A673 (cell line): ENCODE data around the gene ERVK3-1. TPM values are rescaled to one million over a fixed set of nuclear protein-coding genes. Genes with fewer than 3 reads are reported as not detected.

Source experiments
- BruUV-seq: library from RNA; stranded (reverse); fragments of 400-500 nt; replicated peaks from 2 replicates; lab custom pipeline; 2021; lab: Mats Ljungman, UMichigan
- CTCF ChIA-PET: fragments of 300-600 bp; sonication (Branson Sonifier 250); formaldehyde crosslinking; loops from one replicate; lab custom pipeline; 2022; ENCODE audit warnings: antibody characterized with exemption; lab: Charles Lee
- POLR2A ChIA-PET: fragments of 300-600 bp; sonication (Branson Sonifier 250); formaldehyde crosslinking; loops from one replicate; lab custom pipeline; 2022; ENCODE audit warnings: antibody characterized with exemption; ENCODE audit not compliant: low non-redundant PET; lab: Charles Lee
- DNase-seq: peaks from one replicate; pipeline ENCODE4 v3.0.0-alpha.2; 2015; ENCODE audit warnings: low spot score
- H3K27ac ChIP-seq: fragments of 200-600 bp; sonication (generic); 2 replicates; pipeline ENCODE4 v1.5.1; 2016; ENCODE audit warnings: mixed run types, low read depth, mild to moderate bottlenecking, mixed read lengths, antibody characterized with exemption, low read length; ENCODE audit not compliant: poor library complexity, severe bottlenecking
- H3K27me3 ChIP-seq: fragments of 200-600 bp; sonication (generic); replicated peaks from 2 replicates; pipeline ENCODE4 v1.6.1; 2017; ENCODE audit warnings: mixed run types, low read depth, mild to moderate bottlenecking, mixed read lengths, antibody characterized with exemption, low read length; ENCODE audit not compliant: insufficient read depth, poor library complexity
- H3K36me3 ChIP-seq: fragments of 200-600 bp; sonication (generic); 2 replicates; pipeline ENCODE4 v1.6.1; 2016; ENCODE audit warnings: mixed run types, mild to moderate bottlenecking, mixed read lengths, antibody characterized with exemption, low read length; ENCODE audit not compliant: insufficient read depth, poor library complexity, severe bottlenecking
- H3K4me1 ChIP-seq: fragments of 200-600 bp; sonication (generic); 2 replicates; pipeline ENCODE4 v1.6.1; 2017; ENCODE audit warnings: mixed run types, mild to moderate bottlenecking, mixed read lengths, antibody characterized with exemption, low read length; ENCODE audit not compliant: insufficient read depth, poor library complexity, severe bottlenecking
- H3K4me3 ChIP-seq: fragments of 200-600 bp; sonication (generic); 2 replicates; pipeline ENCODE4 v1.5.1; 2016; ENCODE audit warnings: low read depth, mixed run types, mild to moderate bottlenecking, mixed read lengths, low read length; ENCODE audit not compliant: poor library complexity, severe bottlenecking
- H3K9me3 ChIP-seq: fragments of 200-600 bp; sonication (generic); 2 replicates; pipeline ENCODE4 v1.6.1; 2016; ENCODE audit warnings: mixed run types, low read depth, mild to moderate bottlenecking, mixed read lengths, antibody characterized with exemption, low read length; ENCODE audit not compliant: poor library complexity, severe bottlenecking
- CTCF ChIP-seq: fragments of 300-800, 200-600 bp; sonication (generic); conservative IDR thresholded peaks from 2 replicates; pipeline ENCODE4 v1.5.1; 2017; ENCODE audit warnings: low read depth, mild to moderate bottlenecking, antibody characterized with exemption, low read length, moderate library complexity, mixed read lengths
- EZH2 ChIP-seq: fragments of 200-600 bp; sonication (generic); IDR thresholded peaks from 2 replicates; pipeline ENCODE4 v1.6.1; 2017; ENCODE audit warnings: borderline replicate concordance, low read depth, mild to moderate bottlenecking, mixed read lengths, antibody characterized with exemption, low read length; ENCODE audit not compliant: poor library complexity, severe bottlenecking
- intact Hi-C: fragments of 100-400 bp; cut with micrococcal nuclease; formaldehyde crosslinking; loops from one replicate; pipeline ENCODE4 v1.10.0; 2022; ENCODE audit not compliant: unreplicated experiment
- total RNA-seq: library from RNA; stranded (reverse); gene quantifications from 2 replicates; pipeline ENCODE4 v1.2.3, GENCODE V29; 2021

ERVK3-1 gene
- total RNA-seq, 1 experiment from 2014 or later: 77.1 TPM

DNA sequence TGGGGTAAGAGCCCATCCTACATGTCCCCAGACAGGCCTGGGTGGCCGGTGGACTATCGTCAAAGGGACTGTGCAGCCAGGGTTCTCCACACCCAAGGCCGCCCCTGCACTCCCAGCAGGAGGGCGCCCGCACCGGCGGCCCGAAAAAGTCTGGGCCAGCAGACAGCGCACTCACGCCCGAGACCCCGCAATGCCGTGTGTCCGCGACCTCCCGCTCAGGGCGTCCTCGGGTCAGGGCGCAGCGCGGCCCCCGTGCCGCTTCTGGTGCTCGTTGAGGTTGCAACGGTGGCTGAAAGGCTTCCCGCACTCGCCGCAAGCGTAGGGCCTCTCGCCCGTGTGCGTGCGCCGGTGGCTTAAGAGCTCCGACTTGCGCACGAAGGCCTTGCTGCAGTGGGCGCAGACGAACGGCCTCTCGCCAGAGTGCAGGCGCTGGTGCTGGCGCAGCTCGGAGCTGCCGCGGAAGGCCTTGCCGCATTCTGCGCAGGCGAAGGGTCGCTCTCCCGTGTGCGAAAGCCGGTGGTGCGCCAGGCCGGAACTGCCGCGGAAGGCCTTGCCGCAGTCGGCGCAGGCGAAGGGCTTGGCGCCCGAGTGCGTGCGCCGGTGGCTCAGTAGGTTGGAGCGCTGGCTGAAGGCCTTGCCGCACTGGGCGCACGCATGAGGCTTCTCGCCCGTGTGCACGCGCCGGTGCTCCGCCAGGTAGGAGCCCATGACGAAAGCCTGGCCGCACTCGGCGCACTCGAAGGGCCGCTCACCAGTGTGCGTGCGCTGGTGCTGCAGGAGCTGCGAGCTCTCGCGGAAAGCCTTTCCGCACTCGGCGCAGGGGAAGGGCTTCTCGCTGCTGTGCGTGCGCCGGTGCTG is 51.0 kb downstream of the ERVK3-1 start:
- POLR2A ChIA-PET: interaction anchor here (0.6 kb wide), 1 partner anchor 8 kb away, joined by 5 read pairs; no protein-coding TSS in a partner anchor
- H3K4me3 ChIP-seq: no peak overlapping the region
- intact Hi-C loops: no loop called here

GRCh38 chr19:58356766-58357480 is 51.7 kb downstream of the ERVK3-1 start:
- no peaks in the 10 kb centered on the region for H3K27me3 ChIP-seq
- peaks cover 6% of the 10 kb centered on the region for H3K4me1 ChIP-seq
- no peak overlapping the region for H3K4me3 ChIP-seq
- intact Hi-C loops: no loop called here
- BruUV-seq: no TSS peak
- H3K9me3 ChIP-seq: no peaks in the 10 kb centered on the region
- H3K36me3 ChIP-seq: no peaks in the 10 kb centered on the region
- no peak for TF ChIP-seq CTCF
- no peak for TF ChIP-seq EZH2
- no peak overlapping the region for H3K27ac ChIP-seq
- ChIA-PET CTCF (no interaction called here), POLR2A (no interaction called here)
- no peak for DNase-seq

More for the DNA sequence above, 51.0 kb downstream of the ERVK3-1 start:
- no peak overlapping the region for H3K27ac ChIP-seq
- no TSS peak for BruUV-seq
- TF ChIP-seq CTCF (no peak), EZH2 (no peak)
- H3K27me3 ChIP-seq: no peaks in the 10 kb centered on the region
- CTCF ChIA-PET: no interaction called here
- peak; percentile 33 for DNase-seq
- no peaks in the 10 kb centered on the region for H3K36me3 ChIP-seq
- H3K9me3 ChIP-seq: no peaks in the 10 kb centered on the region
- H3K4me1 ChIP-seq: no peaks in the 10 kb centered on the region

DNA sequence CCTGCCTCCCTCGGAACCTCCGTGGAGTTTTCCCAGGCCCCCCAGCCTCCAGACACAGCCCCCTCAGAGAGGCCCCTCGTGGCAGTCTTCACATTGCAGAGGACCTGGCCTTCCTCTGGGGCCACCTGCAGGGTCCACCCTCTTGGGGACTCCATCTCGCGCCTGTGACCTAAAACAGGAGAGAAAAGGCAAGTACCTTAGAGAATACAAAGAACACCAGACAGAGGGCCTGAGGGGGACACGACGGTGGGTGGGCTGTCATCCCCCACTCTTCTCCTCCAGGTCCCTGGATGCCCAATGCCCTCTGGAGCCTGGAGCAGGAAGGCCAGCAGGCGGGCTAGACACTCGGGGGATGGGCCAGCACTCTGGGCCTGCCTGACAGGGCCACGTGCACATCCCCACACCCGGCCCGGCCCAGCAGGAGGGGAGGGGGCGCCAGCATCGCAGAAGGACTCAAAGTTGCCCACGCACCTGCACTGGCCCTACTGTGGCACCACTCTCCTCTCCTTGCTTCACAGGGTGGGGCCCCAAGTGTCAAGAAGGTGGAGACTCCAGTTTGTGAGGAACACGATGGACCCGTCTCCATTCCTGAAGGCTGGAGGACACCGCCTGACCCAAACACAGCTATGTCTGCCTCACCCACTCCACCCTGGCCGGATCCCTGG is 52.4 kb downstream of the ERVK3-1 start:
- no TSS peak for BruUV-seq
- POLR2A ChIA-PET: no interaction called here

More for the DNA sequence above, 52.4 kb downstream of the ERVK3-1 start:
- Histone ChIP-seq H3K4me1 (peaks cover 6% of the 10 kb centered on the region), H3K9me3 (no peaks in the 10 kb centered on the region), H3K27me3 (no peaks in the 10 kb centered on the region), H3K27ac (no peak overlapping the region), H3K36me3 (no peaks in the 10 kb centered on the region), H3K4me3 (no peak overlapping the region)
- intact Hi-C loops: no loop called here
- CTCF ChIA-PET: no interaction called here
- TF ChIP-seq CTCF (no peak), EZH2 (no peak)
- DNase-seq: no peak
